Memory B cell (primary cell): ENCODE results near the gene PSME1.

Experiments used
- ATAC-seq: fragments of 150-1000 bp; cut with Tn5 transposase; 2 replicates; pipeline ENCODE4 v1.10.0; 2021; ENCODE audit warnings: low read depth, mild to moderate bottlenecking, moderate library complexity
- DNase-seq, 2 donors: peaks; one replicate each; pipeline ENCODE4 v3.0.0; 2022; ENCODE audit warnings: low spot score in 2 of 2
- H3K27ac Mint-ChIP-seq: one replicate; pipeline ENCODE4 v1.8.0; 2022; ENCODE audit warnings: mild to moderate bottlenecking, moderate library complexity, mixed read lengths
- H3K27me3 Mint-ChIP-seq: one replicate; pipeline ENCODE4 v1.8.0; 2022; ENCODE audit warnings: mixed read lengths
- H3K36me3 Mint-ChIP-seq: one replicate; pipeline ENCODE4 v1.8.0; 2022; ENCODE audit warnings: mild to moderate bottlenecking, mixed read lengths
- H3K4me1 Mint-ChIP-seq: one replicate; pipeline ENCODE4 v1.8.0; 2022; ENCODE audit warnings: mixed read lengths
- H3K4me3 Mint-ChIP-seq: one replicate; pipeline ENCODE4 v1.8.0; 2022; ENCODE audit warnings: mild to moderate bottlenecking, moderate library complexity, mixed read lengths
- H3K9me3 Mint-ChIP-seq: one replicate; pipeline ENCODE4 v1.8.0; 2022; ENCODE audit warnings: mixed read lengths

The PSME1 gene

GRCh38 chr14:24130717-24131548 lies 5.1 kb upstream of the PSME1 start:
- H3K4me3 Mint-ChIP-seq, result no peak overlapping the region
- H3K27ac Mint-ChIP-seq, result no peak overlapping the region
- H3K27me3 Mint-ChIP-seq, result no peaks in the 10 kb centered on the region
- peaks cover 7% of the 10 kb centered on the region for H3K36me3 Mint-ChIP-seq
- H3K9me3 Mint-ChIP-seq, result no peaks in the 10 kb centered on the region
- peaks cover 26% of the 10 kb centered on the region for H3K4me1 Mint-ChIP-seq
- DNase-seq, result no peak
- no peak for ATAC-seq

DNA sequence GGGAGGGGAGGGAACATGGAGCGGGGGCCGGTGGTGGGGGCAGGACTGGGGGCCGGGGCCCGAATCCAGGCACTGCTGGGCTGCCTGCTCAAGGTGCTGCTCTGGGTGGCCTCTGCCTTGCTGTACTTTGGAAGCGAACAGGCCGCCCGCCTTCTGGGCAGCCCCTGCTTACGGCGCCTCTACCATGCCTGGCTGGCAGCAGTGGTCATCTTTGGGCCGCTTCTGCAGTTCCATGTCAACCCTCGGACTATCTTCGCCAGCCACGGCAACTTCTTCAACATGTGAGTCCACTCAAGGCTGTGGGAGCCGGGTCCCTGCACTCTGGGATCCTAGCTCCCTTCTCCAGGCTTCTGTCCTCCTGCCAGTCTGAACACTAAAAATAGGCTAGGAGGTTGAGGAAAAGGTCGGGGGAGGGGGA lies 4.4 kb upstream of the PSME1 start:
- Mint-ChIP-seq H3K27ac (peak overlapping the region; percentile 47), H3K9me3 (no peaks in the 10 kb centered on the region), H3K36me3 (peaks cover 7% of the 10 kb centered on the region), H3K4me1 (peaks cover 27% of the 10 kb centered on the region), H3K27me3 (no peaks in the 10 kb centered on the region), H3K4me3 (no peak overlapping the region)
- ATAC-seq (no peak), DNase-seq (no peak)

DNA sequence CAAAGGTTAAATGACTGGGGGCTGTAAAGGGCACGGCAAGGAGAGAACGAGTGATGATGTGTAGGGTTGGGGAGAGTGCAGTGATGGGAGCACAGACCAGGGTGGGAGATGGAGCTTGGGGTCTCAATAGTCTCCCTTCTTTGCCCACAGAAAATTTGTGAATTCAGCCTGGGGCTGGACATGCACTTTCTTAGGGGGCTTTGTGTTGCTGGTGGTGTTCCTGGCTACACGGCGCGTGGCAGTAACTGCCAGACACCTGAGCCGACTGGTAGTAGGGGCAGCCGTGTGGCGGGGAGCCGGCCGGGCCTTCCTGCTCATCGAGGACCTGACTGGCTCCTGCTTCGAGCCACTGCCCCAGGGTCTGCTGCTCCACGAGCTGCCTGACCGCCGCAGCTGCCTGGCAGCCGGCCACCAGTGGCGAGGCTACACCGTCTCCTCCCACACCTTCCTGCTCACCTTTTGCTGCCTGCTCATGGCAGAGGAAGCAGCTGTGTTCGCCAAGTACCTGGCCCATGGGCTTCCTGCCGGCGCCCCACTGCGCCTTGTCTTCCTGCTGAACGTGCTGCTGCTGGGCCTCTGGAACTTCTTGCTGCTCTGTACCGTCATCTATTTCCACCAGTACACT lies 3.8 kb upstream of the PSME1 start:
- H3K4me1 Mint-ChIP-seq, result peaks cover 33% of the 10 kb centered on the region

DNA sequence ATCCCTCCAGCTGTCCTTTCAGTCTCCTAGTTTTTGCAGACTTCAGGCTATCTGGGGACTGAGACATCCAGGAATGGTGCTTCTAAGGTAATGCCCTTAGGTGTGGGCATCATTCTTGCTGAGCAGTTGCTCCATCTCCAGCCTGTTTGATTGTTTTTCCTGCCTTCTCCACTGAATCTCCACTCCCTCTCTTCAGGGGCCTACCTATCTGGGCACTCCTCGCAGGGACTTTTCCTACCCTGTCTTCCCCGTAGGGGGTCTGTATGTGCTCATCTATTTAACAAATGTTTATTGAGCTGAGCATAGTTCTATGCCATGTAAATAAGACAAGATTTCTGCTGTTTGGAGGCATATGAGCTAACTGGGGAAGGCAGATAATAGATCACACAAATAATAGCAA lies 3.0 kb upstream of the PSME1 start:
- no peaks in the 10 kb centered on the region for H3K9me3 Mint-ChIP-seq
- H3K27me3 Mint-ChIP-seq, result no peaks in the 10 kb centered on the region
- peak overlapping the region; percentile 29 for H3K27ac Mint-ChIP-seq
- ATAC-seq, result no peak
- H3K4me1 Mint-ChIP-seq, result peaks cover 30% of the 10 kb centered on the region
- no peak for DNase-seq
- H3K4me3 Mint-ChIP-seq, result peak overlapping the region; percentile 6
- H3K36me3 Mint-ChIP-seq, result peaks cover 11% of the 10 kb centered on the region

More for the DNA sequence above, 3.8 kb upstream of the PSME1 start:
- no peaks in the 10 kb centered on the region for H3K9me3 Mint-ChIP-seq
- no peak overlapping the region for H3K4me3 Mint-ChIP-seq
- ATAC-seq (no peak), DNase-seq (no peak)
- peaks cover 10% of the 10 kb centered on the region for H3K36me3 Mint-ChIP-seq
- peak overlapping the region; percentile 47 for H3K27ac Mint-ChIP-seq
- H3K27me3 Mint-ChIP-seq, result no peaks in the 10 kb centered on the region

DNA sequence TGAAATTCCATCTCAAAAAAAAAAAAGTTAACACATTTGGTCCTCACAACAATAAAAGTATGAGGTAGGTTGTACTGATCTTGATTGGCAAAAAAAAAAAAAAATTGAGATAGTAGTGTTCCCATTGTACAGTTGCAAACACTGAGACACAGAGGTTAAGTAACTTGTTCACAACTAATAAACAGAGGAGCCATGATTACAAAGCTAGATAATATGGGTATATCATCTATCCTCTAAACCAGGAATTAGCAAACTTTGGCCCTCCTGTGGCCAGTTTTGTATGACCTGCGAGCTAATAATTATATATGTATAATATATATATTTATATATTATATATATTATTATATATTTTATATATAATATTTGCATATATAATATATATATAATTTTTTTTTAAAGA lies 2.3 kb upstream of the PSME1 start:
- H3K4me3 Mint-ChIP-seq, result no peak overlapping the region

GRCh38 chr14:24135584-24135833 lies 485 bp upstream of the PSME1 start:
- ATAC-seq, result peak; percentile 4
- peak in 1 of 2 donors; percentile 27 for DNase-seq

More for the DNA sequence above, 2.3 kb upstream of the PSME1 start:
- no peak overlapping the region for H3K27ac Mint-ChIP-seq
- H3K27me3 Mint-ChIP-seq, result no peaks in the 10 kb centered on the region
- no peaks in the 10 kb centered on the region for H3K9me3 Mint-ChIP-seq
- ATAC-seq (no peak), DNase-seq (no peak)
- peaks cover 15% of the 10 kb centered on the region for H3K36me3 Mint-ChIP-seq
- peaks cover 34% of the 10 kb centered on the region for H3K4me1 Mint-ChIP-seq

DNA sequence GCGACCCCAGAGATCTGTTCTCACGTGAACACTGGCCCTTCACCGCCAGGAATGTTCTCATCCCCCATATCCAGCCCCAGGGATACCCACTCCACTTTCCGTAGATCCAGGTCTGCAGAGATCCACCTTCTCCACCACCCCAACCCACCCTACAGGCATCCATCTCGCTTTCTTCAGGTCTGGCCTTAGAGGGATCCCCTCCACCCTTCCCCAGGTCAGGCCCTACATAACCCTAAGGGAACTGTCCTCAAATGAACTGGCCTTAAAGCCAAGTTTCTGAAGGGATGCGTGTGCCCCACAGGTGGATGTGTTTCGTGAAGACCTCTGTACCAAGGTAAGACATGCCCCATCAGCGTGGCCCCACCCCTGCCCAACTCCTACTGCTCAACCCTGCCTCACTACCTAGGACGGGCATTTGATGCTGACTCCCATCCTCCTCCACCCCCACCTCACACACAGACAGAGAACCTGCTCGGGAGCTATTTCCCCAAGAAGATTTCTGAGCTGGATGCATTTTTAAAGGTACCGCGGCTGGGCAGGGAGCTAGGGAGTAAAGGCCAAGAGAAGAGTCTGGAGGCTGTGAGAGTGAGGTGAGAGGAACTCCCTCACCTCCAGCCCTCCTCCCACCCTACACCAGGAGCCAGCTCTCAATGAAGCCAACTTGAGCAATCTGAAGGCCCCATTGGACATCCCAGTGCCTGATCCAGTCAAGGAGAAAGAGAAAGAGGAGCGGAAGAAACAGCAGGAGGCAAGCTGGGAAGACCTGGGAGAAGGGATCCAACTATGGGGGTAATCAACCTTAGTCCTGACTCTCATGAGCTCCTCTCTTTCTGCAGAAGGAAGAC lies 912 bp downstream of the PSME1 start:
- H3K4me1 Mint-ChIP-seq, result peaks cover 45% of the 10 kb centered on the region
- peak overlapping the region; percentile 92 for H3K4me3 Mint-ChIP-seq
- H3K9me3 Mint-ChIP-seq, result no peaks in the 10 kb centered on the region
- H3K27ac Mint-ChIP-seq, result peak overlapping the region; percentile 98
- H3K27me3 Mint-ChIP-seq, result no peaks in the 10 kb centered on the region
- ATAC-seq (no peak), DNase-seq (no peak)
- peaks cover 20% of the 10 kb centered on the region for H3K36me3 Mint-ChIP-seq

More at GRCh38 chr14:24135584-24135833, 485 bp upstream of the PSME1 start:
- Mint-ChIP-seq H3K4me1 (peaks cover 42% of the 10 kb centered on the region), H3K9me3 (no peaks in the 10 kb centered on the region), H3K4me3 (peak overlapping the region; percentile 92), H3K27me3 (no peaks in the 10 kb centered on the region), H3K27ac (peak overlapping the region; percentile 98), H3K36me3 (peaks cover 23% of the 10 kb centered on the region)

- DNase-seq (no peak), ATAC-seq (no peak)
- Mint-ChIP-seq H3K4me3 (peak overlapping the region; percentile 44), H3K27me3 (no peaks in the 10 kb centered on the region), H3K36me3 (peaks cover 20% of the 10 kb centered on the region), H3K27ac (no peak overlapping the region), H3K9me3 (no peaks in the 10 kb centered on the region), H3K4me1 (peaks cover 42% of the 10 kb centered on the region)
Observed at GRCh38 chr14:24137529-24138395, 1.8 kb downstream of the PSME1 start.

- no peaks in the 10 kb centered on the region for H3K9me3 Mint-ChIP-seq
- peak overlapping the region; percentile 41 for H3K4me3 Mint-ChIP-seq
- peaks cover 43% of the 10 kb centered on the region for H3K4me1 Mint-ChIP-seq
- H3K27me3 Mint-ChIP-seq, result no peaks in the 10 kb centered on the region
- no peak for DNase-seq
- peak overlapping the region; percentile 22 for H3K27ac Mint-ChIP-seq
- H3K36me3 Mint-ChIP-seq, result peaks cover 24% of the 10 kb centered on the region
- no peak for ATAC-seq
Observed at GRCh38 chr14:24138396-24139271, 2.6 kb downstream of the PSME1 start.

- ATAC-seq (no peak), DNase-seq (no peak)
- peaks cover 27% of the 10 kb centered on the region for H3K36me3 Mint-ChIP-seq
- H3K27ac Mint-ChIP-seq, result peak overlapping the region; percentile 22
- no peaks in the 10 kb centered on the region for H3K9me3 Mint-ChIP-seq
- H3K4me3 Mint-ChIP-seq, result peak overlapping the region; percentile 41
- no peaks in the 10 kb centered on the region for H3K27me3 Mint-ChIP-seq
- H3K4me1 Mint-ChIP-seq, result peaks cover 46% of the 10 kb centered on the region
Observed at GRCh38 chr14:24139272-24139934, 3.4 kb downstream of the PSME1 start.

GRCh38 chr14:24141097-24141880 lies 5.3 kb downstream of the PSME1 start, which contains the start of gene EMC9:
TSS of gene EMC9 (minus strand) at chr14:24141591. CDS start at chr14:24141304, 287 bp downstream.
- ATAC-seq (peak; percentile 87), DNase-seq (peak; percentile 89 to 97)
- peaks cover 53% of the 10 kb centered on the region for H3K4me1 Mint-ChIP-seq
- H3K36me3 Mint-ChIP-seq, result peaks cover 31% of the 10 kb centered on the region
- no peaks in the 10 kb centered on the region for H3K27me3 Mint-ChIP-seq
- no peaks in the 10 kb centered on the region for H3K9me3 Mint-ChIP-seq
- H3K4me3 Mint-ChIP-seq, result peak within 1 kb of the TSS; percentile 87
- peak within 1 kb of the TSS; percentile 85 for H3K27ac Mint-ChIP-seq

DNA sequence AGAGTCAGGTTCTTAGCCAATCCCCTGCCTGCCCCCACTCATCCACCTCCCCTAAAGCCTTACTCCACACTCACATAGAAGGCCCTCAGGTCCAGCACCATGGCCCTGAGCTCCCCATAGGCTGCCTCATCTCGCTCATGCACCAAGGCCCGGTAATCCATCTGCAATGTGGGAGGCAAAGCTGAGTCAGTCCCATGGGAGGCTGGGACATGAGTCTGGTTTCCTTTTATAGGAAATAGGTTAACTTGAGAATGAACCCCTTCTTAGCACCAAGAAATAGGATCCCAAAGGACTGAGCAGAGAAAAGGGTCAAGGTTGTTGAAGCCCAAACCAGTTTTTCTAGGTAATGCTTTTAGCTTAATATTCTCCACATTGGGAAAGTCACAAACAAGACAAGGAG lies 7.5 kb downstream of the PSME1 start:
- H3K4me3 Mint-ChIP-seq, result no peak overlapping the region
- DNase-seq (no peak), ATAC-seq (no peak)
- peaks cover 24% of the 10 kb centered on the region for H3K36me3 Mint-ChIP-seq
- no peaks in the 10 kb centered on the region for H3K27me3 Mint-ChIP-seq
- H3K4me1 Mint-ChIP-seq, result peaks cover 52% of the 10 kb centered on the region
- no peaks in the 10 kb centered on the region for H3K9me3 Mint-ChIP-seq
- no peak overlapping the region for H3K27ac Mint-ChIP-seq
